Fibroblast of lung (primary cell): ENCODE measurements around the gene TERT. TPM values are rescaled to one million over a fixed set of nuclear protein-coding genes. Genes with fewer than 3 reads are reported as not detected.

ENCODE experiments used
- DNase-seq, 2 donors: peaks; one replicate each; pipeline versions ENCODE4 v3.0.0 to v3.0.0-alpha.2; 2010; ENCODE audit warnings: low read depth in 2 of 2
- H2AFZ ChIP-seq: 2 replicates; pipeline ENCODE4 v1.5.1; 2012; ENCODE audit warnings: low read length, control low read depth, inconsistent platforms
- H3K27ac ChIP-seq: 2 replicates; pipeline ENCODE4 v1.5.1; 2011; ENCODE audit warnings: low read length, control low read depth; ENCODE audit not compliant: insufficient read depth
- H3K27me3 ChIP-seq: 2 replicates; pipeline ENCODE4 v1.5.1; 2011; ENCODE audit warnings: mild to moderate bottlenecking, low read length; ENCODE audit not compliant: control insufficient read depth, insufficient read depth
- H3K36me3 ChIP-seq: 2 replicates; pipeline ENCODE4 v1.5.1; 2011; ENCODE audit warnings: low read length; ENCODE audit not compliant: control insufficient read depth, insufficient read depth
- H3K4me1 ChIP-seq: 2 replicates; pipeline ENCODE4 v1.5.1; 2011; ENCODE audit warnings: low read length; ENCODE audit not compliant: control insufficient read depth, insufficient read depth; ENCODE audit errors: extremely low read depth
- H3K4me2 ChIP-seq: 2 replicates; pipeline ENCODE4 v1.5.1; 2011; ENCODE audit warnings: low read length, control low read depth; ENCODE audit not compliant: insufficient read depth; ENCODE audit errors: extremely low read depth
- H3K4me3 ChIP-seq, 4 experiments: fragments of 200-600 bp in 1 of 4; sonication (generic) in 1 of 4; replicated peaks in 1 of 4; 2 replicates each; pipeline ENCODE4 v1.5.1; 2011 to 2016; ENCODE audit warnings: low read length in 4 of 4, low read depth in 3 of 4, mild to moderate bottlenecking in 3 of 4, control low read depth in 2 of 4, inconsistent platforms in 1 of 4, mixed read lengths in 1 of 4; ENCODE audit not compliant: insufficient read depth in 1 of 4; ENCODE audit errors: control extremely low read depth in 1 of 4
- H3K79me2 ChIP-seq: 2 replicates; pipeline ENCODE4 v1.5.1; 2012; ENCODE audit warnings: mild to moderate bottlenecking, low read length, inconsistent platforms; ENCODE audit not compliant: control insufficient read depth, insufficient read depth
- H3K9ac ChIP-seq: 2 replicates; pipeline ENCODE4 v1.5.1; 2011; ENCODE audit warnings: mild to moderate bottlenecking, low read length, control low read depth; ENCODE audit not compliant: insufficient read depth
- H3K9me3 ChIP-seq: 2 replicates; pipeline ENCODE4 v1.5.1; 2012; ENCODE audit warnings: low read depth, low read length; ENCODE audit not compliant: control insufficient read depth, insufficient read depth
- H4K20me1 ChIP-seq: 2 replicates; pipeline ENCODE4 v1.5.1; 2011; ENCODE audit warnings: low read length; ENCODE audit not compliant: control insufficient read depth, insufficient read depth; ENCODE audit errors: extremely low read depth
- CTCF ChIP-seq, 2 donors: IDR thresholded peaks in 1 of 2; conservative IDR thresholded peaks in 1 of 2; 1 replicate in 1 of 2; 2 replicates in 1 of 2; pipeline ENCODE4 v1.5.1; 2011 to 2012; ENCODE audit warnings: low read length in 2 of 2, control low read depth in 1 of 2, inconsistent platforms in 1 of 2, low read depth in 1 of 2, mild to moderate bottlenecking in 1 of 2
- EZH2 ChIP-seq: IDR thresholded peaks from 2 replicates; pipeline ENCODE4 v1.5.1; 2012; ENCODE audit warnings: low read length, control low read depth, mild to moderate bottlenecking; ENCODE audit errors: missing control alignments
- polyA plus RNA-seq, 2 donors: library from polyadenylated mRNA; depleted of rRNA in 1 of 2; stranded (reverse) in 1 of 2; unstranded in 1 of 2; fragments of >200 nt; gene quantifications; 2 replicates each; pipeline ENCODE4 v1.2.1, GENCODE V29; 2011 to 2012; ENCODE audit warnings: missing spikeins in 1 of 2
- total RNA-seq: library from RNA; depleted of rRNA; stranded (reverse); fragments of >200 nt; gene quantifications from 2 replicates; pipeline ENCODE4 v1.2.1, GENCODE V29; 2014

The TERT gene
- total and polyA plus RNA-seq, 2 donors (not counting 1 experiment from before 2014, with no cell fraction given) = not detected

- H3K27me3 ChIP-seq = no peaks in the 10 kb centered on the region
- no peaks in the 10 kb centered on the region for H3K4me1 ChIP-seq
- H2AFZ ChIP-seq = no peak overlapping the region
- no peak overlapping the region for H3K4me2 ChIP-seq
- no peak overlapping the region for H3K4me3 ChIP-seq
- no peaks in the 10 kb centered on the region for H3K79me2 ChIP-seq
- TF ChIP-seq EZH2 (no peak), CTCF (conservative IDR thresholded peaks at IDR 0.05 in 1 of 2, IDR thresholded peaks at IDR 0.05 in 1 of 2; ENCODE audit: low read depth in 1 of 2, low read length in 2 of 2) (no peak)
- H3K36me3 ChIP-seq = no peaks in the 10 kb centered on the region
- no peak overlapping the region for H3K9ac ChIP-seq
- H3K27ac ChIP-seq = no peak overlapping the region
- no peaks in the 10 kb centered on the region for H3K9me3 ChIP-seq
- no peaks in the 10 kb centered on the region for H4K20me1 ChIP-seq
- no peak for DNase-seq
These were observed 81.2 kb downstream of the TERT start for GRCh38 chr5:1213508-1214162.

- Histone ChIP-seq H3K27ac (no peak overlapping the region), H3K9me3 (no peaks in the 10 kb centered on the region), H3K4me2 (no peak overlapping the region), H3K36me3 (no peaks in the 10 kb centered on the region), H3K4me1 (no peaks in the 10 kb centered on the region), H3K9ac (no peak overlapping the region), H3K79me2 (no peaks in the 10 kb centered on the region), H2AFZ (no peak overlapping the region), H4K20me1 (no peaks in the 10 kb centered on the region), H3K27me3 (no peaks in the 10 kb centered on the region), H3K4me3 (no peak overlapping the region)
- no peak for DNase-seq
- TF ChIP-seq CTCF (conservative IDR thresholded peaks at IDR 0.05 in 1 of 2, IDR thresholded peaks at IDR 0.05 in 1 of 2; ENCODE audit: low read depth in 1 of 2, low read length in 2 of 2) = no peak
- TF ChIP-seq EZH2 = no peak
These were observed 82.0 kb downstream of the TERT start for GRCh38 chr5:1212881-1213280.

- Histone ChIP-seq H2AFZ (no peak overlapping the region), H3K36me3 (no peaks in the 10 kb centered on the region), H3K27me3 (no peaks in the 10 kb centered on the region), H3K9me3 (no peaks in the 10 kb centered on the region), H3K9ac (no peak overlapping the region), H3K27ac (no peak overlapping the region), H3K79me2 (no peaks in the 10 kb centered on the region), H3K4me2 (no peak overlapping the region), H3K4me1 (no peaks in the 10 kb centered on the region), H3K4me3 (no peak overlapping the region), H4K20me1 (no peaks in the 10 kb centered on the region)
- DNase-seq = no peak
- no peak for TF ChIP-seq CTCF (conservative IDR thresholded peaks at IDR 0.05 in 1 of 2, IDR thresholded peaks at IDR 0.05 in 1 of 2; ENCODE audit: low read depth in 1 of 2, low read length in 2 of 2)
- TF ChIP-seq EZH2 = no peak
These were observed 82.6 kb downstream of the TERT start for GRCh38 chr5:1212271-1212670.
